Measurements from ENCODE around the gene NUP210L. TPM values are rescaled to one million over a fixed set of nuclear protein-coding genes. Genes with fewer than 3 reads are reported as not detected.

NUP210L gene
- total RNA-seq, 1 experiment from 2014 or later, result not detected

GRCh38 chr1:153991151-153991630, 163.7 kb downstream of the NUP210L start:
- Histone ChIP-seq H2AFZ (peak overlapping the region; percentile 71; the same call in 1 of the 2 replicates), H3K27me3 (ENCODE audit: insufficient read depth, low read depth) (no peaks in the 10 kb centered on the region), H3K9me3 (ENCODE audit: insufficient read depth, low read depth) (no peaks in the 10 kb centered on the region), H3K4me3 (peak overlapping the region; percentile 92), H3K79me2 (ENCODE audit: low read depth) (peaks cover 23% of the 10 kb centered on the region), H3K4me2 (peak overlapping the region; percentile 79), H3K27ac (peak overlapping the region; percentile 77), H4K20me1 (ENCODE audit: insufficient read depth) (no peaks in the 10 kb centered on the region), H3K4me1 (replicated peaks; ENCODE audit: insufficient read depth) (peaks cover 15% of the 10 kb centered on the region), H3K36me3 (ENCODE audit: low read depth) (peaks cover 26% of the 10 kb centered on the region), H3K9me2 (ENCODE audit: insufficient read depth) (no peaks in the 10 kb centered on the region), H3F3A (ENCODE audit: insufficient read depth, low read depth) (peaks cover 60% of the 10 kb centered on the region)
- POLR2A ChIA-PET (ENCODE audit: unreplicated experiment), result interaction anchor here (0.5 to 1.5 kb wide), 6 partner anchors 10 to 424 kb away, joined by 3 to 12 read pairs (median 6); no protein-coding TSS in a partner anchor
- CTCF ChIA-PET, result interaction anchor here (0.6 kb wide), 1 partner anchor 113 kb away, joined by 3 read pairs; no protein-coding TSS in a partner anchor
- BruUV-seq (replicated peaks), result TSS peak; percentile 82
- TF ChIP-seq EZH2 (IDR thresholded peaks at IDR 0.05; ENCODE audit: low read depth) (no peak), CTCF (conservative IDR thresholded peaks at IDR 0.05) (no peak)
- no peak for DNase-seq
- intact Hi-C loops (cut with micrococcal nuclease; ENCODE audit: unreplicated experiment), result loop anchor here (2.0 to 10.0 kb wide), 2 partner anchors 114 to 192 kb away; no protein-coding TSS in a partner anchor

DNA sequence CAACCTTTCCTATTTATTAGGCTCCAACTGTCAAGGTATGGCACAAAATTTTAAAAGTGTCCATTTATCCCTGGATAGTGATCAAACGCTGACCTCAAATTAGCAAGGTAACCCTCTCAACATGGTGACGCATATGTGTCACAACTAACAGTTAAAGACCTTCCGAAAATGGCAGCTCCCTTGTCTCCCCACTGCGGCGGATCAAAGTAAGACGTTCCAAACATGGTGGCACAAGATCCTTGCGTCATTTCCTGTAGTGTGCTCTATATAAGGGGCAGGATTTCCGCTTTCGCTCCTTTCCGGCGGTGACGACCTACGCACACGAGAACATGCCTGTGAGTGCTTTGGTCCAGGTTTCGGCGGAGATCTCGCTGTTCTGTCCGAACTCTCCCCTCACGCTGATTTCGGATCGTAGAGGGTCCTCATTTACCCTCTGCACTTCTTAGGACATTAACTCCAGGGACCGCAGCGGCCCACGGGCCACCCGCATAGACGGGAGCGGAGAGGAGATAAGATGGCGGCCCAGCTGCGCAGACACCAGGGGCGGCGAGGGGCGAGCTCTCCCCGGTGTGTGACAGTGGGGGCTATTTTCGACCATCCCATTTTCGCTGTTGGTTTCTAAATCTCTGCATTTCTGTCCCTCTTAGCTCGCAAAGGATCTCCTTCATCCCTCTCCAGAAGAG, 164.3 kb downstream of the NUP210L start, which contains the start of gene RPS27:
RPS27 (plus strand) TSS at position 295 of the 683 bp plus-strand sequence; CDS start at position 330, 35 bp downstream.
- no TSS peak for BruUV-seq (replicated peaks)
- H4K20me1 ChIP-seq (ENCODE audit: insufficient read depth), result no peaks in the 10 kb centered on the region
- H3F3A ChIP-seq (ENCODE audit: insufficient read depth, low read depth), result peaks cover 56% of the 10 kb centered on the region
- peaks cover 14% of the 10 kb centered on the region for H3K4me1 ChIP-seq (replicated peaks; ENCODE audit: insufficient read depth)
- peak within 1 kb of the TSS; percentile 92 for H3K4me3 ChIP-seq
- H2AFZ ChIP-seq, result peak within 1 kb of the TSS; percentile 71
- TF ChIP-seq EZH2 (IDR thresholded peaks at IDR 0.05; ENCODE audit: low read depth), result no peak
- no peak for TF ChIP-seq CTCF (conservative IDR thresholded peaks at IDR 0.05)
- H3K36me3 ChIP-seq (ENCODE audit: low read depth), result peaks cover 26% of the 10 kb centered on the region
- ChIA-PET CTCF (interaction anchor here (0.6 kb wide), 1 partner anchor 114 kb away, joined by 3 read pairs; no protein-coding TSS in a partner anchor), POLR2A (ENCODE audit: unreplicated experiment) (interaction anchor here (0.5 to 1.5 kb wide), 17 partner anchors 11 to 1333 kb away, joined by 3 to 13 read pairs (median 5); partner anchors contain the start of genes CREB3L4 and UBAP2L)
- intact Hi-C loops (cut with micrococcal nuclease; ENCODE audit: unreplicated experiment), result loop anchor here (2.0 to 10.0 kb wide), 2 partner anchors 114 to 192 kb away; no protein-coding TSS in a partner anchor
- no peaks in the 10 kb centered on the region for H3K27me3 ChIP-seq (ENCODE audit: insufficient read depth, low read depth)
- peak within 1 kb of the TSS; percentile 77 for H3K27ac ChIP-seq
- H3K4me2 ChIP-seq, result peak within 1 kb of the TSS; percentile 79
- H3K79me2 ChIP-seq (ENCODE audit: low read depth), result peaks cover 23% of the 10 kb centered on the region
- peak; percentile 81 to 93 for DNase-seq
- no peaks in the 10 kb centered on the region for H3K9me3 ChIP-seq (ENCODE audit: insufficient read depth, low read depth)
- no peaks in the 10 kb centered on the region for H3K9me2 ChIP-seq (ENCODE audit: insufficient read depth)

DNA sequence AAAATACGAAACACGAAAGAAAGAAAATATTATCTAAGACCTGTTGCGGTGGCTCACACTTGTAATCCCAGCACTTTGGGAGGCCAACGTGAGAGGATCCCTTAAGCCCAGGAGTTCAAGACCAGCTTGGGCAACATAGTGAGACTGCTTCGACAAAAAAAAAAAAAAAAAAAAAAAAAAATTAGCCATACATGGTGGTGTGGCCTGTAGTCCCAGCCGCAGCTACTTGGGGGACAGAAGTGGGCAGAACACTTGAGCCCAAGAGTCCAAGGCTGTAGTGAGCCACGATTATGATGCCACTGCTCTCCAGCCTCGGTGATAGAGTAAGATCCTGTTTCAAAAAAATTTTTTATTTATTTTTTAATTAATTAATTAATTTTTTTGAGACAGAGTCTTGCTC, 167.3 kb downstream of the NUP210L start:
- no peak overlapping the region for H3K4me2 ChIP-seq
- no peaks in the 10 kb centered on the region for H3K27me3 ChIP-seq (ENCODE audit: insufficient read depth, low read depth)
- H3K4me1 ChIP-seq (replicated peaks; ENCODE audit: insufficient read depth), result peaks cover 21% of the 10 kb centered on the region
- CTCF ChIA-PET, result interaction anchor here (0.5 to 0.7 kb wide), 3 partner anchors 10 to 314 kb away, joined by 4 to 7 read pairs (median 5); partner anchors contain the start of gene JTB
- peaks cover 22% of the 10 kb centered on the region for H3K79me2 ChIP-seq (ENCODE audit: low read depth)
- no peak for TF ChIP-seq EZH2 (IDR thresholded peaks at IDR 0.05; ENCODE audit: low read depth)
- no peak for TF ChIP-seq CTCF (conservative IDR thresholded peaks at IDR 0.05)
- H3F3A ChIP-seq (ENCODE audit: insufficient read depth, low read depth), result peaks cover 29% of the 10 kb centered on the region
- peaks cover 15% of the 10 kb centered on the region for H3K36me3 ChIP-seq (ENCODE audit: low read depth)
- intact Hi-C loops (cut with micrococcal nuclease; ENCODE audit: unreplicated experiment), result loop anchor here (2.0 to 5.0 kb wide), 5 partner anchors 167 to 475 kb away; partner anchors contain the start of genes ILF2, S100A2 and SLC27A3
- H3K4me3 ChIP-seq, result no peak overlapping the region
- no peaks in the 10 kb centered on the region for H3K9me3 ChIP-seq (ENCODE audit: insufficient read depth, low read depth)
- no peaks in the 10 kb centered on the region for H3K9me2 ChIP-seq (ENCODE audit: insufficient read depth)
- H4K20me1 ChIP-seq (ENCODE audit: insufficient read depth), result no peaks in the 10 kb centered on the region
- POLR2A ChIA-PET (ENCODE audit: unreplicated experiment), result no interaction called here
- DNase-seq, result no peak
- BruUV-seq (replicated peaks), result no TSS peak
- no peak overlapping the region for H3K27ac ChIP-seq
- H2AFZ ChIP-seq, result no peak overlapping the region
